NCI-H446 treated with DMSO at 0.1 percent for 48 hours (cell line): ENCODE data around the gene SRPX.

Experiments
- DNase-seq: peaks from one replicate; lab custom pipeline; 2025; lab: John Stamatoyannopoulos, UW

Gene SRPX, protein sequence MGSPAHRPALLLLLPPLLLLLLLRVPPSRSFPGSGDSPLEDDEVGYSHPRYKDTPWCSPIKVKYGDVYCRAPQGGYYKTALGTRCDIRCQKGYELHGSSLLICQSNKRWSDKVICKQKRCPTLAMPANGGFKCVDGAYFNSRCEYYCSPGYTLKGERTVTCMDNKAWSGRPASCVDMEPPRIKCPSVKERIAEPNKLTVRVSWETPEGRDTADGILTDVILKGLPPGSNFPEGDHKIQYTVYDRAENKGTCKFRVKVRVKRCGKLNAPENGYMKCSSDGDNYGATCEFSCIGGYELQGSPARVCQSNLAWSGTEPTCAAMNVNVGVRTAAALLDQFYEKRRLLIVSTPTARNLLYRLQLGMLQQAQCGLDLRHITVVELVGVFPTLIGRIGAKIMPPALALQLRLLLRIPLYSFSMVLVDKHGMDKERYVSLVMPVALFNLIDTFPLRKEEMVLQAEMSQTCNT

GRCh38 chrX:38220415-38221390 lies at the start of gene SRPX:
SRPX (minus strand) TSS chrX:38220871; CDS start chrX:38220792, 79 bp downstream.
- no peak for DNase-seq

DNA sequence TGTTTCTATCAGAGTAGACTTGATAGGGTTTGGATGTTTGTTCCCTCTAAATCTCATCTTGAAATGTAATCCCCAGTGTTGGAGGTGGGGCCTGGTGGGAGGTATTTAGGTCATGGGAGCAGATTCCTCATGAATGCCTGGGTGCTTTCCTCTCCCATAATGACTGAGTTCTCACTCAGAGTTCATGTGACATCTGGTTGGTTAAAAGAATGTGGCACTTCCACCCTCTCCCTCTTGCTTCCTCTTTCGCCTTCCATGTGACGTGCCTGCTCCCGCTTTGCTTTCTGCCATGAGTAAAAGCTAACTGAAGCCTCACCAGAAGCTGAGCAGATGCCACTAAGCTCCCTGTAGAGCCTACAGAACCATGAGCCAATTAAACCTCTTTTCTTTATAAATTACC lies 47.3 kb upstream of the SRPX start:
- DNase-seq = no peak

DNA sequence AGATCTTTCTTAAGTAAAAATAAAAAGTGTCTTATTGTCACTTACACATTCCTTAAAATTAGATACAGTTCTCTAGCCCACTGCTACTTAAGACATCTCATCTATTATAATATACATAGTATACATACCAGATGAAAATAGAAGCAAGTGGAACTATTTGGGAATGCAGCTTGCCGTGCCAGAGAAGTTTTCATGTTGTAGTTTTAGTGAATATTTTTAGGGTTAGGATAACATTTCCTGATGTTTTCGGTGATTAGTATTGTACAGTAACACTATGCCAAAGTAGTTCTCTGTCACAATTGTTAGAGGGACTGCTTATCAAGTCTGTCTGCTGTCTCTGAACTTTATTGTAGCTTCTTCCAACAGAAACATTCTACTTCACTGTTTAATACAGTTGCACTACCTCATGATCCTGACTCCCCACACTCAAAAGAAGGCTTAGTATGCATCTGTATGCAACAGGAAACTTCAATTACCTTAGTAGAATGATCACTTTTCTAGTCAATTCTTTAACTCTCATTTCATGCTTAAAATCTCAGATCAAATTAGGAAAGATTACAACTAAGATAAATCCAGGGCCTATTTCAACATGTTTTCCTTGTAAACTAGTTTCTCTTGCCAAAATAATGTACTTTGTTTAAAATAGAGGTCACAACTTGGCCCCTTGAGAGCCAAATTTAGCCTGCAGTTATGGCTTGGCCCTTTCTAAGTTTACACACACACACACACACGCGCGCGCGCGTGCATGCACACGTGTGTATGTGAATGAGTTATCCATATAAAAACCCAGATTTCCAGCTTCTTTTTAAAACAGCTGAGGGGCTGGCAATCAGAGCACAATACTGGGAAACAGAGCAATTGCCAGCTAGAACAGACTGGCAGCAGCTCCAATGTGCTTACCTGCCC lies 42.3 kb upstream of the SRPX start:
- no peak for DNase-seq

DNA sequence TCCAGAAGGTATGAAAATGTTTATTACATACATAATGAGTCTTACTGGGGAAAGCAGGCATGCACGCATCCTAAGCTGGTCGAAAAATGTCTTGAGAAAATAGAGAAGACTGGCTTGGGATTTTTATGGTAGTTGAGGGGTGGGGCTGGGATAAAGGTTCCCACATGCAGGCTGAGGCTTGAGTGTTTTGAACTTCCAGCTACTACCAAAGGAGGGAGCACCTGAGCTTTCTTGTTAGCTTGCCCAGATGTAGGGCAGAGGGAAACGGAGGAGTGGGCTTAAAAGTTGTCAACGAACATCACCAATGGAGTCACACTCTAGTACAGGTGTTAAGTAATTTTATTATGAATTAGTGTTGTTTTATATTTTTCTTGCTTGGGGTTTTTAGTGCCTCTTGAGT lies 39.6 kb upstream of the SRPX start:
- DNase-seq = no peak

DNA sequence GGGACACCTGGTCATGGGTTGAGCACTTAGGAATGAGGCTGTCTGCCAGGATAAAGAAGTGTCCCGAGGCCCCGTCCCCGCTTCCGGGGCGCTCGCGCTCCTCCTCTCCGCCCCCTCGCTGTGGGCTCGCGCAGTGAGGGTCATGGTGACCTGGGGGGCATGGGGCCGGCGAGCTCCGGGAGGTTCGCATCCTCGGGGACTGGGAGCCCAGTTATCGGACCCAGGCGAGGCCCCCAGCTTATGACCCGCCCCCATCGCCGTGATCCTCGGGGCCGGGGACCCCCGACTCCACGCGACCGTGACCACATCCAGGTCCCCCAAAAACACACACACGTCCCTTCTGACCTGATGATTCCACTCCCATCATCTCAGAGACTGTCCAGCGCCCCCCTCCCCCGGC lies 35.3 kb upstream of the SRPX start:
- no peak for DNase-seq

DNA sequence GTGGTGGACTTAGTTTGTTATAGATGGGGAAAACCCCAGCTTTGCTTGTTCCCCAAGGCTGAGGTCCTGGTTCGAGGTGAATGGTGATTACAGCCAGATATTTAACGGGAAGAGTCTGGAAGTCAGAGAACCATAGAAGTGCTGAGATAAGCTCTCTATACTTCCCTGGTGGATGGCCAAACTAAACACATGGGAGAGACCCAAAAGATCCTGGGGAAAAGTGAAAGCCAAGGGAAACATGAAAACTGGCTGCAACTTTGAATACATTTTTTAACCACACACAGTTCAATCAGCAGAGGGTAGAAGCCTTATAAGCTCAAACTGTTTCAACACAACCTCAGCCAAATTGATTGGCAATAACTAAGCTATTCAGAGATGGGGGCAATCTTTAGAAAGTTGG lies 29.3 kb upstream of the SRPX start:
- DNase-seq = no peak

GRCh38 chrX:38247051-38247450 lies 26.4 kb upstream of the SRPX start:
- DNase-seq = no peak

GRCh38 chrX:38240541-38240940 lies 19.9 kb upstream of the SRPX start:
- DNase-seq = no peak

DNA sequence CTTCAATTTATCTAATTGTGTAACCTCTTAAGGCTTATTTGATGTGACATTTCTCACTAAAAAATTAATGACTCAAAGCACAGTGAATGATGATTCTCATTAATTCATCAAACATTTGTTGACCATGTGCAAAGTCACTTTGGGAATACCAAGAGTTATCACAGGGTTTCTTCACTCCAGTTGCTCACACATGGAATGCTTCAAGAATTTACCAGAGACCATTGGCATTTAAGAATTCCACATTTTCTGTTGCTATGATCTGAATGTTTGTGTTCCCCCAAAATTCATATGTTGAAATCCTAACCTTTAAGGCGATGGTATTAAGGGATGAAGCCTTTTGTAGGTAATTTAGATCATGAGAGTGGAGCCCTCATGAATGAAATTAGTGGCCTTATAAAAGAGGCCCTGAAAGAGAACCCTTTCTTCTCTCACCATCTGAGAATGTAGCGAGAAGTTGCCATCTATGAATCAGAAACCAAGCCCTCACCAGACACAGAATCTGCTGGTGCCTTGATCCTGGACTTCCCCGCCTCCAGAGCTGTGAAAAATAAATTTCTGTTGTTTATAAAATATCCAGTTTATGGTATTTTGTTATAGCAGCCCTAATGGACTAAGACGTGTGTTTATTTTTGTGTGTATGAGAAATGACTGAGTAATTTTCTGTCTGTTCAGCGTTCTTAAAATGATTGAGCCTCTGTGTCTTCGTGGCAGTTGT lies 16.4 kb upstream of the SRPX start:
- DNase-seq = no peak

GRCh38 chrX:38233891-38234667 lies 13.4 kb upstream of the SRPX start:
- peak; percentile 29 for DNase-seq

DNA sequence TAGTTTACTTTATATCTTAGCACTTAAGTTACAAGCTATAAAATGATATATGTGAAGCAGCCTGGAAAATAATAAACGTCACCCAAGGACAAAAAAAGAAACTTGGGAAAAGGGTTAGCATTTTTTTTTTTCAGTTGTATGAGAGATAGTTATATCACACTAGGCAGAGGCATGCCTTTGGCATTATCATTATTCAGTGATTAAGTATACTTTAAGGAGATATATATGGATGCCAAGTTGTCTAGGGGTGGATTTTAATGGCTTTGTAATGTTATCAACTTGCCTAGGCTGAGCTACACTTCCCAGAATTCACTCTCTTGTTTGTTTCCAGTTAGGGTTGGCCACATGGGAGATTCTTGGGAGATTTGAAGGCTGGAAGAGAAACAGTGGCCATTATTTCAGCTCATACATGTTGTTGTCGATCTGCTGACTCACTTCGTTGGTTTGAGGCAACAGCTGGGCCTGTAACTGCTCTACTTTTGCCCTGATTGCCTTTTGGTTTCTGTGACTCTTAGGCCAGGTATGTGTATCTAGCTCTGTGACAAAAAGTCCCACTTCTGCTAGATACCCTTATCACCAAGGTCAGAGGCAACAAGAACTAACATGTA lies 11.5 kb upstream of the SRPX start:
- DNase-seq = no peak

DNA sequence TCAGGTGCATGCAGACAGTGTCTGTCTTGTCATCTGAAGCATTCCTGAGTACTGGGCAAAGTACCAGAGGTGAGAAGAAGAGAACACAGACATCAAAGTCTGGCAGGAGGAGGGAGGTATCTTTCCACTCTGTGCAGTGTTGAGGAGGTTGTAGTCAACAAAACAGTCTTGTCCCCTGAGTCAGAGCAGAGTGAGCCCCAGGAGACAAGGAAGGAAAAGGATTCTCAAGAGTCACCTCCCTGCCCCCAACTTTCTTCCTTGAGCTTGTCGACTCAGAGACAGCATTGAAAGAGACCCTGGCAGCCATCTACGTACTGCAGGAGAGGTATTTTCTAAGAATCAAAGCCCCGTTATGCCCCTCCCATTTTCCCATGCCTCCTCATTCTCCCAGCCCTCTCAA lies 4.4 kb upstream of the SRPX start:
- DNase-seq = no peak

- DNase-seq = no peak
These were observed 3.5 kb upstream of the SRPX start for GRCh38 chrX:38224160-38224559.

DNA sequence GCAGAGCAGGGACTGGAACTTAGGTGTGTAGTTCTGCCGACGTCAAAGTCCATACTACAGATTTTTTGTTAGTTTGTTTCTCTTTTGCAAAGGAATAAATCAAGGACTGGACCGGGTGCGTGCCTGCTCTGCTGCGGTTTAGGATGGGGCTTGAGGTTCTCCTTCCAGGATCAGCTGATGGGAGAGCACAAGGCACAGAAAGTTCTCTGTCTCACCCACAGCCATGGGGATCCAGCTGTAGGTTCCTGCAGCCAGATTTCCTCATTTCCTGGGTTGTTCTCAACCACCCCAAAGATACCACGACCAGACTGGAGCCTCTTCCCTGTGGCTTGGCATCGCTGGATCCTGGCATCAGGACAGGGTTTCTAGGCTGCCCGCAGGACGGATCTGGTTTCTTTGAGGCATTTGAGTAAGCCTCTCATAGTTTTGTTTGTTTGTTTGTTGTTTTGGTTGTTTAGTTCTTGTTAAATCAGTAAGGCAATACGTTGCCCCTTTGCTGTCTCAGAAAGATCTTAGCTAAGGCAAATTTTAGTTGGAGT lies 789 bp upstream of the SRPX start:
- no peak for DNase-seq

DNA sequence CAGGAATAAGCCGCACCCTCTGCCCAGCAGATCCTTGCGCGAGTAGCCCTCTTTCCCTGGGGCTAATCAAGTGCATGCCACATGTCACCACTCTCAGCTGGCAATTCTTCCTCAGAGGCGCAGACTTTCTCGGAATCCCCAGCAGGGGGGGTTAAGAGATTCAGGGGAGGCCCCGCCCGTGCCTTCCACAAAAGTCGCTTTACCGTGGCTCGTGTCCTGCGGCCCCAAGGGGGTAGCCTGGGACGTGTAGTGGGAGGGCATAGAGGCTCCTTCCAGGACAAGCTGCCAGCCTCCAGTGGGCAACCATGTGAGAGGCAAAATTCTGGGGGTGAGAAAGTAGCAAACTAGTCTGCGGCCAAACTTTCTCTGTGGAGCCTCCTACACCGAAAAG lies 652 bp downstream of the SRPX start:
- DNase-seq = no peak

GRCh38 chrX:38216642-38217041 lies 4.0 kb downstream of the SRPX start:
- no peak for DNase-seq

GRCh38 chrX:38214551-38215531 lies 5.8 kb downstream of the SRPX start:
- DNase-seq = no peak

- DNase-seq = no peak
These were observed 6.6 kb downstream of the SRPX start for GRCh38 chrX:38214044-38214443.
